H9 (cell line): ENCODE data around the gene ART3. TPM values are rescaled to one million over a fixed set of nuclear protein-coding genes. Genes with fewer than 3 reads are reported as not detected.

Experiments
- DNase-seq: peaks from one replicate; pipeline ENCODE4 v3.0.0-alpha.2; 2017
- H2AFZ ChIP-seq: one replicate; pipeline ENCODE4 v1.6.1; 2013; ENCODE audit warnings: mild to moderate bottlenecking, low read length, control low read depth, moderate library complexity
- H2AK5ac ChIP-seq: 2 replicates; pipeline ENCODE4 v1.6.1; 2013; ENCODE audit warnings: low read length, control low read depth, mixed read lengths; ENCODE audit not compliant: insufficient read length
- H2BK120ac ChIP-seq: one replicate; pipeline ENCODE4 v1.6.1; 2013; ENCODE audit warnings: low read depth, mild to moderate bottlenecking, low read length, control low read depth, inconsistent platforms; ENCODE audit not compliant: poor library complexity, severe bottlenecking
- H2BK12ac ChIP-seq: 2 replicates; pipeline ENCODE4 v1.6.1; 2013; ENCODE audit warnings: low read length, control low read depth, mixed read lengths, low read depth; ENCODE audit not compliant: insufficient read length
- H2BK15ac ChIP-seq: 2 replicates; pipeline ENCODE4 v1.6.1; 2013; ENCODE audit warnings: low read depth, low read length, control low read depth
- H2BK20ac ChIP-seq: one replicate; pipeline ENCODE4 v1.6.1; 2013; ENCODE audit warnings: low read depth, mild to moderate bottlenecking, low read length, control low read depth, inconsistent platforms; ENCODE audit not compliant: poor library complexity, severe bottlenecking
- H2BK5ac ChIP-seq: 2 replicates; pipeline ENCODE4 v1.6.1; 2013; ENCODE audit warnings: low read length, control low read depth, mixed read lengths; ENCODE audit not compliant: insufficient read length
- H3K14ac ChIP-seq: 2 replicates; pipeline ENCODE4 v1.6.1; 2013; ENCODE audit warnings: low read length, control low read depth; ENCODE audit not compliant: insufficient read depth
- H3K18ac ChIP-seq: 2 replicates; pipeline ENCODE4 v1.6.1; 2013; ENCODE audit warnings: low read depth, mild to moderate bottlenecking, mixed read lengths, low read length, control low read depth; ENCODE audit not compliant: insufficient read length
- H3K23ac ChIP-seq: 2 replicates; pipeline ENCODE4 v1.6.1; 2013; ENCODE audit warnings: low read length, control low read depth, mixed read lengths, low read depth; ENCODE audit not compliant: insufficient read length
- H3K23me2 ChIP-seq: 2 replicates; pipeline ENCODE4 v1.6.1; 2013; ENCODE audit warnings: low read depth, mild to moderate bottlenecking, mixed read lengths, low read length, control low read depth; ENCODE audit not compliant: insufficient read length, poor library complexity, severe bottlenecking
- H3K27ac ChIP-seq: 2 replicates; pipeline ENCODE4 v1.5.1; 2013; ENCODE audit warnings: low read length, control low read depth, mixed read lengths, low read depth; ENCODE audit not compliant: insufficient read length
- H3K27me3 ChIP-seq: 2 replicates; pipeline ENCODE4 v1.6.1; 2013; ENCODE audit warnings: low read length, control low read depth, inconsistent platforms; ENCODE audit not compliant: insufficient read depth
- H3K4ac ChIP-seq: 2 replicates; pipeline ENCODE4 v1.6.1; 2013; ENCODE audit warnings: low read depth, mild to moderate bottlenecking, control low read depth, inconsistent platforms, low read length, moderate library complexity
- H3K4me1 ChIP-seq: 2 replicates; pipeline ENCODE4 v1.6.1; 2013; ENCODE audit warnings: low read length, control low read depth, inconsistent platforms; ENCODE audit not compliant: insufficient read depth
- H3K4me2 ChIP-seq: 2 replicates; pipeline ENCODE4 v1.6.1; 2013; ENCODE audit warnings: low read length, control low read depth, mixed read lengths; ENCODE audit not compliant: insufficient read length, insufficient read depth
- H3K56ac ChIP-seq: 2 replicates; pipeline ENCODE4 v1.6.1; 2013; ENCODE audit warnings: low read depth, mild to moderate bottlenecking, mixed read lengths, low read length, control low read depth; ENCODE audit not compliant: insufficient read length
- H3K79me1 ChIP-seq: 2 replicates; pipeline ENCODE4 v1.6.1; 2013; ENCODE audit warnings: low read depth, mild to moderate bottlenecking, moderate library complexity, low read length, control low read depth, inconsistent platforms; ENCODE audit not compliant: insufficient read depth, poor library complexity, severe bottlenecking
- H3K79me2 ChIP-seq: 2 replicates; pipeline ENCODE4 v1.6.1; 2013; ENCODE audit warnings: low read length, control low read depth, inconsistent platforms; ENCODE audit not compliant: insufficient read depth
- H3K9ac ChIP-seq: 2 replicates; pipeline ENCODE4 v1.6.1; 2013; ENCODE audit warnings: low read length, control low read depth, mixed read lengths; ENCODE audit not compliant: insufficient read length; ENCODE audit errors: extremely low read depth
- H3K9me3 ChIP-seq: one replicate; pipeline ENCODE4 v1.6.1; 2013; ENCODE audit warnings: low read depth, low read length, inconsistent platforms; ENCODE audit not compliant: control insufficient read depth
- H3T11ph ChIP-seq: one replicate; pipeline ENCODE4 v1.6.1; 2013; ENCODE audit warnings: mild to moderate bottlenecking, low read length, control low read depth, inconsistent platforms
- H4K20me1 ChIP-seq: one replicate; pipeline ENCODE4 v1.6.1; 2013; ENCODE audit not compliant: control insufficient read depth, insufficient read length, insufficient read depth
- H4K5ac ChIP-seq: 2 replicates; pipeline ENCODE4 v1.6.1; 2013; ENCODE audit warnings: low read depth, mild to moderate bottlenecking, mixed read lengths, low read length, control low read depth; ENCODE audit not compliant: insufficient read length
- H4K8ac ChIP-seq: replicated peaks from 2 replicates; pipeline ENCODE4 v1.6.1; 2013; ENCODE audit warnings: low read length, control low read depth, mixed read lengths, low read depth; ENCODE audit not compliant: insufficient read length
- H4K91ac ChIP-seq: 2 replicates; pipeline ENCODE4 v1.6.1; 2013; ENCODE audit warnings: low read depth, mild to moderate bottlenecking, moderate library complexity, mixed read lengths, low read length, control low read depth; ENCODE audit not compliant: insufficient read length
- H3K27ac Mint-ChIP-seq, 3 experiments: 2 replicates in 2 of 3; 3 replicates in 1 of 3; pipeline ENCODE4 v1.8.0; 2020 to 2021; ENCODE audit warnings: mixed read lengths in 3 of 3, mild to moderate bottlenecking in 1 of 3, moderate library complexity in 1 of 3
- H3K27me3 Mint-ChIP-seq: 2 replicates; pipeline ENCODE4 v1.8.0; 2021; ENCODE audit warnings: low read depth, mild to moderate bottlenecking, moderate library complexity, mixed read lengths
- H3K36me3 Mint-ChIP-seq, 3 experiments: 2 replicates in 2 of 3; 3 replicates in 1 of 3; pipeline ENCODE4 v1.8.0; 2020 to 2021; ENCODE audit warnings: low read depth in 3 of 3, mixed read lengths in 3 of 3; ENCODE audit not compliant: insufficient read depth in 1 of 3
- H3K4me1 Mint-ChIP-seq, 2 experiments: 2 replicates each; pipeline ENCODE4 v1.8.0; 2020; ENCODE audit warnings: mixed read lengths in 2 of 2
- H3K4me3 Mint-ChIP-seq, 2 experiments: 2 replicates in 1 of 2; 3 replicates in 1 of 2; pipeline ENCODE4 v1.8.0; 2020 to 2021; ENCODE audit warnings: mild to moderate bottlenecking in 2 of 2, mixed read lengths in 2 of 2, moderate library complexity in 1 of 2
- H3K9me3 Mint-ChIP-seq, 2 experiments: 2 replicates in 1 of 2; 3 replicates in 1 of 2; pipeline ENCODE4 v1.8.0; 2020; ENCODE audit warnings: mild to moderate bottlenecking in 2 of 2, mixed read lengths in 2 of 2, moderate library complexity in 1 of 2
- CTCF ChIP-seq: fragments of 200-600 bp; sonication (generic); conservative IDR thresholded peaks from 3 replicates; pipeline ENCODE4 v1.8.0; 2021; ENCODE audit warnings: antibody characterized with exemption, mild to moderate bottlenecking
- WGBS: extraction: QIAGEN DNeasy Blood & Tissue Kit; methylation state at CpG from one replicate; pipeline ENCODE4 v1.1.7; 2013; ENCODE audit warnings: missing lambda C conversion rate, low lambda C conversion rate, mixed read lengths; ENCODE audit not compliant: insufficient read length; ENCODE audit errors: extremely low coverage; 5-methylcytosine and 5-hydroxymethylcytosine counted together
- total RNA-seq: library from RNA; stranded (reverse); gene quantifications from 2 replicates; pipeline ENCODE4 v1.2.1, GENCODE V29; 2021

ART3 gene
- total RNA-seq, 1 experiment from 2014 or later = 0.74 TPM

- Histone ChIP-seq H2BK15ac (no peak overlapping the region), H3K27me3 (no peaks in the 10 kb centered on the region), H3K79me2 (no peaks in the 10 kb centered on the region), H3K4ac (no peak overlapping the region), H2AFZ (no peak overlapping the region), H3K56ac (no peak overlapping the region), H2BK5ac (no peak overlapping the region), H3K9ac (no peak overlapping the region), H3K79me1 (no peaks in the 10 kb centered on the region), H3K9me3 (no peaks in the 10 kb centered on the region), H3K27ac (no peak overlapping the region), H2AK5ac (no peak overlapping the region), H2BK120ac (no peak overlapping the region), H2BK12ac (no peak overlapping the region), H4K8ac (no peak overlapping the region), H3T11ph (no peak overlapping the region), H3K14ac (no peak overlapping the region), H3K23me2 (no peaks in the 10 kb centered on the region), H3K4me2 (no peak overlapping the region), H2BK20ac (no peak overlapping the region), H3K18ac (no peak overlapping the region), H4K20me1 (no peaks in the 10 kb centered on the region), H4K5ac (no peak overlapping the region), H3K23ac (no peak overlapping the region), H4K91ac (no peak overlapping the region), H3K4me1 (no peaks in the 10 kb centered on the region; the same call in 1 of the 2 replicates)
- no CpG with 5 or more reads among the region's 2 CpGs for WGBS
- Mint-ChIP-seq H3K27me3 (no peaks in the 10 kb centered on the region; the same call in 1 of the 2 replicates), H3K9me3 (no peaks in the 10 kb centered on the region; a peak in 1 of 5 replicates), H3K4me3 (no peak overlapping the region), H3K4me1 (peaks cover 19% of the 10 kb centered on the region in 2 experiments), H3K36me3 (peaks cover 0 to 6% (median 0%) of the 10 kb centered on the region in 3 experiments; a peak in 1 of 7 replicates), H3K27ac (no peak overlapping the region)
- no peak for DNase-seq
- TF ChIP-seq CTCF = no peak
Measured at GRCh38 chr4:76091052-76091451, 16.5 kb downstream of the ART3 start.
